K562 (cell line): ENCODE results near the gene ADAMTSL2. TPM values are rescaled to one million over a fixed set of nuclear protein-coding genes. Genes with fewer than 3 reads are reported as not detected.

Source experiments
- ATAC-seq: fragments of 200-7000 bp; cut with Tn5 transposase; 3 replicates; pipeline ENCODE4 v1.9.1; 2020; ENCODE audit warnings: moderate library complexity
- BruUV-seq: library from RNA; stranded (reverse); fragments of 400-500 nt; replicated peaks from 2 replicates; lab custom pipeline; 2021; lab: Mats Ljungman, UMichigan
- CTCF ChIA-PET: fragments of 300-600 bp; formaldehyde crosslinking; extraction: SDS; loops from one replicate; lab custom pipeline; 2021; ENCODE audit warnings: low intra/inter-chr PET ratio; lab: Yijun Ruan, JAX
- POLR2A ChIA-PET: fragments of 300-600, 350-650 bp; sonication (Branson Sonifier 250); formaldehyde crosslinking; extraction: SDS; loops from one replicate; lab custom pipeline; 2021; ENCODE audit warnings: antibody characterized with exemption, inconsistent platforms; lab: Yijun Ruan, JAX
- DNase-seq, 4 experiments: peaks; one replicate each; pipeline versions ENCODE4 v3.0.0 to v3.0.0-alpha.2; 2011 to 2018; ENCODE audit warnings: low spot score in 3 of 4, mixed read lengths in 3 of 4; ENCODE audit errors: extremely low read depth in 1 of 4
- FAIRE-seq: peaks from 2 replicates; lab custom pipeline; 2011; peaks lifted over from hg19 to GRCh38; lab: Jason Lieb, UNC
- H2AFZ ChIP-seq: 2 replicates; pipeline ENCODE4 v1.6.0; 2011; ENCODE audit warnings: low read depth, low read length, control low read depth, inconsistent platforms
- H3K27ac ChIP-seq: fragments of 200-600 bp; 3 replicates; pipeline ENCODE4 v1.8.0; 2011; ENCODE audit warnings: low read depth, mild to moderate bottlenecking, control low read depth, inconsistent platforms, low read length, moderate library complexity, mixed read lengths; ENCODE audit errors: extremely low read depth
- H3K27me3 ChIP-seq, 2 experiments: fragments of 300-600 bp in 1 of 2; 2 replicates in 1 of 2; 3 replicates in 1 of 2; pipeline versions ENCODE4 v1.6.0 to v1.8.0; 2011; ENCODE audit warnings: inconsistent platforms in 2 of 2, low read length in 2 of 2, mild to moderate bottlenecking in 1 of 2, mixed read lengths in 1 of 2, moderate library complexity in 1 of 2; ENCODE audit not compliant: control insufficient read depth in 2 of 2, insufficient read depth in 2 of 2
- H3K36me3 ChIP-seq: fragments of 300-600 bp; 3 replicates; pipeline ENCODE4 v1.8.0; 2011; ENCODE audit warnings: mild to moderate bottlenecking, low read length, inconsistent platforms; ENCODE audit not compliant: control insufficient read depth, insufficient read depth
- H3K4me1 ChIP-seq, 2 experiments: fragments of 200-600 bp in 1 of 2; replicated peaks in 1 of 2; 2 replicates in 1 of 2; 3 replicates in 1 of 2; pipeline versions ENCODE4 v1.5.1 to v1.8.0; 2011; ENCODE audit warnings: inconsistent platforms in 2 of 2, low read length in 2 of 2, mild to moderate bottlenecking in 1 of 2, mixed read lengths in 1 of 2, moderate library complexity in 1 of 2; ENCODE audit not compliant: control insufficient read depth in 2 of 2, insufficient read depth in 2 of 2
- H3K4me2 ChIP-seq: 2 replicates; pipeline ENCODE4 v1.6.1; 2011; ENCODE audit warnings: low read length, control low read depth, inconsistent platforms, mixed read lengths; ENCODE audit not compliant: insufficient read depth
- H3K4me3 ChIP-seq: fragments of 200-600 bp; sonication (generic), shearing (Covaris generic); 2 replicates; pipeline ENCODE4 v1.5.1; 2016; ENCODE audit warnings: control low read depth, inconsistent platforms
- H3K79me2 ChIP-seq: fragments of 200-600 bp; 3 replicates; pipeline ENCODE4 v1.8.0; 2011; ENCODE audit warnings: low read length, inconsistent platforms; ENCODE audit not compliant: control insufficient read depth, insufficient read depth
- H3K9ac ChIP-seq, 2 experiments: 2 replicates each; pipeline versions ENCODE4 v1.6.0 to v1.6.1; 2011; ENCODE audit warnings: low read depth in 2 of 2, low read length in 2 of 2, control low read depth in 1 of 2, inconsistent platforms in 1 of 2, mild to moderate bottlenecking in 1 of 2, mixed read lengths in 1 of 2; ENCODE audit not compliant: insufficient read depth in 1 of 2
- H3K9me1 ChIP-seq: one replicate; pipeline ENCODE4 v1.6.0; 2011; ENCODE audit warnings: inconsistent platforms, mild to moderate bottlenecking, low read length, moderate library complexity; ENCODE audit not compliant: control insufficient read depth, insufficient read depth
- H3K9me3 ChIP-seq: replicated peaks from 2 replicates; pipeline ENCODE4 v1.5.1; 2011; ENCODE audit warnings: low read depth, low read length, inconsistent platforms; ENCODE audit not compliant: control insufficient read depth, insufficient read depth
- H4K20me1 ChIP-seq: replicated peaks from 2 replicates; pipeline ENCODE4 v1.6.1; 2011; ENCODE audit warnings: low read length, inconsistent platforms, mixed read lengths; ENCODE audit not compliant: control insufficient read depth, insufficient read depth
- BDP1 ChIP-seq: IDR thresholded peaks from 3 replicates; pipeline ENCODE4 v1.6.1; 2011; ENCODE audit not compliant: insufficient read length, insufficient read depth
- FOXK2 ChIP-seq, 2 experiments: fragments of 450-650 bp; IDR thresholded peaks in 1 of 2; conservative IDR thresholded peaks in 1 of 2; 2 replicates each; pipeline ENCODE4 v1.6.1; 2016; ENCODE audit warnings: low read depth in 2 of 2, mild to moderate bottlenecking in 1 of 2
- ID3 ChIP-seq, 2 experiments: fragments of 250-450 bp in 1 of 2; fragments of 450-650 bp in 1 of 2; sonication (Bioruptor Pico) in 1 of 2; IDR thresholded peaks; 2 replicates each; pipeline versions ENCODE4 v1.6.1 to v1.8.0; 2016 to 2021; ENCODE audit warnings: mild to moderate bottlenecking in 2 of 2, moderate library complexity in 2 of 2, missing compliant biosample characterization in 1 of 2, missing genetic modification characterization in 1 of 2
- KDM2B ChIP-seq: fragments of 250-450 bp; sonication (Bioruptor Pico); IDR thresholded peaks from 2 replicates; pipeline ENCODE4 v1.8.0; 2021; ENCODE audit warnings: mild to moderate bottlenecking, moderate library complexity
- MAFF ChIP-seq: IDR thresholded peaks from 2 replicates; pipeline ENCODE4 v1.6.1; 2012; ENCODE audit warnings: low read length, improper control_type of control experiment
- SMARCC2 ChIP-seq: fragments of 450-650 bp; IDR thresholded peaks from 2 replicates; pipeline ENCODE4 v1.6.1; 2017; ENCODE audit warnings: antibody characterized with exemption, moderate library complexity, mild to moderate bottlenecking, low read depth
- TRIM25 ChIP-seq: fragments of 450-650 bp; IDR thresholded peaks from 2 replicates; pipeline ENCODE4 v1.7.0; 2016; ENCODE audit warnings: borderline replicate concordance
- ZBTB5 ChIP-seq: fragments of 450-650 bp; IDR thresholded peaks from 2 replicates; pipeline ENCODE4 v1.6.1; 2017; ENCODE audit warnings: antibody characterized with exemption
- WGBS: fragments of 100-300 bp; shearing (Covaris generic); methylation state at CpG from one replicate; pipeline ENCODE4 v1.1.6; 2016; ENCODE audit warnings: low coverage, mixed read lengths; ENCODE audit not compliant: insufficient coverage; ENCODE audit errors: missing lambda C conversion rate; 5-methylcytosine and 5-hydroxymethylcytosine counted together
- in situ Hi-C: fragments of 300-500 bp; cut with MboI; formaldehyde crosslinking; loops from 4 replicates; pipeline ENCODE4 v1.15.0; 2018; ENCODE audit warnings: inconsistent platforms, mixed read lengths
- intact Hi-C: fragments of 100-400 bp; cut with micrococcal nuclease; formaldehyde crosslinking; loops from 2 replicates; pipeline ENCODE4 v1.14.2; 2022
- polyA plus RNA-seq, 8 experiments: library from polyadenylated mRNA; depleted of rRNA in 4 of 8; stranded (reverse) in 5 of 8; unstranded in 3 of 8; fragments of >200 nt; fragmentation: Nextera tagmentation in 2 of 8; fragmentation: Illumina TruSeq in 1 of 8; extraction: Ambion mirVana in 2 of 8; extraction: Trizol in 1 of 8; gene quantifications; 2 replicates each; pipeline versions ENCODE4 v1.2.1 to v1.2.3, GENCODE V29; 2011 to 2014; ENCODE audit warnings: inconsistent platforms in 1 of 8, missing spikeins in 1 of 8
- total RNA-seq, 7 experiments: library from RNA; depleted of rRNA in 6 of 7; stranded (reverse); fragments of >200 nt in 6 of 7; fragmentation: Illumina TruSeq in 2 of 7; extraction: Trizol in 2 of 7; gene quantifications; 2 replicates each; pipeline versions ENCODE4 v1.2.1 to v1.2.3, GENCODE V29; 2011 to 2021; ENCODE audit warnings: low replicate concordance in 1 of 7
- TF ChIP-seq, protein P1 (sequence below): fragments of 200-800 bp; sonication (Bioruptor generic); IDR thresholded peaks from 2 replicates; pipeline ENCODE4 v1.6.1; 2017; ENCODE audit warnings: missing genetic modification characterization, missing compliant biosample characterization
- TF ChIP-seq, protein P2 (sequence below): sonication (generic); formaldehyde crosslinking; IDR thresholded peaks from 2 replicates; pipeline ENCODE4 v1.8.1; 2023; ENCODE audit warnings: mild to moderate bottlenecking, missing genetic modification reagents

ADAMTSL2 gene
- total and polyA plus RNA-seq, 9 of the 15 experiments (the other 6 are each of a cell fraction or from before 2014, with no cell fraction given): 0.04 TPM; not detected in 8

- no peak for TF ChIP-seq ID3 (CRISPR knock-in tag; IDR thresholded peaks at IDR 0.05)
- no peak for TF ChIP-seq ID3 (tag; IDR thresholded peaks at IDR 0.05)
- no peak for TF ChIP-seq FOXK2 (conservative IDR thresholded peaks at IDR 0.05 in 1 of 2, IDR thresholded peaks at IDR 0.05 in 1 of 2; ENCODE audit: low read depth in 2 of 2)
- TF ChIP-seq, protein P1, sequence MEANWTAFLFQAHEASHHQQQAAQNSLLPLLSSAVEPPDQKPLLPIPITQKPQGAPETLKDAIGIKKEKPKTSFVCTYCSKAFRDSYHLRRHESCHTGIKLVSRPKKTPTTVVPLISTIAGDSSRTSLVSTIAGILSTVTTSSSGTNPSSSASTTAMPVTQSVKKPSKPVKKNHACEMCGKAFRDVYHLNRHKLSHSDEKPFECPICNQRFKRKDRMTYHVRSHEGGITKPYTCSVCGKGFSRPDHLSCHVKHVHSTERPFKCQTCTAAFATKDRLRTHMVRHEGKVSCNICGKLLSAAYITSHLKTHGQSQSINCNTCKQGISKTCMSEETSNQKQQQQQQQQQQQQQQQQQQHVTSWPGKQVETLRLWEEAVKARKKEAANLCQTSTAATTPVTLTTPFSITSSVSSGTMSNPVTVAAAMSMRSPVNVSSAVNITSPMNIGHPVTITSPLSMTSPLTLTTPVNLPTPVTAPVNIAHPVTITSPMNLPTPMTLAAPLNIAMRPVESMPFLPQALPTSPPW: no peak
- TF ChIP-seq, all 486 proteins: peak for 0
These were observed 11.2 kb downstream of the ADAMTSL2 start (continued) for GRCh38 chr9:133545494-133546286.

DNA sequence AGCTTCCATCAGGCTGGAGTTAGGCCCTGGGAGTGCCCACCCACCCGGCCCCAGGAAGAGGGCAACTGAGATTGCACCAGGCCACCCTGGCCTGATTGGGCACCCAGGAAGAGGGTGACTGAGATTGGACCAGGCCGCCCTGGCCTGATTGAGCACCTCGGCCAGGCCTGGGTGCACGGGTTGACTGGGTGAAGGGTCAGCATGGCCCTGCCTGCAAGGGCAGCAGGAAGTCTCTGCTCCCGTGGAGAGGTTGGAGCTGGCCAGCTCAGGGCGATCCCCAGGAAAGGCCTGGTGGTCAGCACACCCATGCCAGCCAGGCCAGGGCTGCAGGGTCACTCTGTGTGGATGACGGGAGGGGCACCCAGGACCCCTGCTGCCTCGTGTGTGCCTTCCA lies 11.8 kb downstream of the ADAMTSL2 start:
- POLR2A ChIA-PET: interaction anchor here (0.6 to 0.9 kb wide), 3 partner anchors 13 to 559 kb away, joined by 3 read pairs; no protein-coding TSS in a partner anchor
- CTCF ChIA-PET: no interaction called here
- no TSS peak for BruUV-seq
- H3K36me3 ChIP-seq: no peaks in the 10 kb centered on the region
- no peak for FAIRE-seq
- in situ Hi-C loops: no loop called here
- H3K9me1 ChIP-seq: peaks cover 4% of the 10 kb centered on the region
- H3K9ac ChIP-seq: no peak overlapping the region
- H3K4me1 ChIP-seq: peaks cover 0 to 15% of the 10 kb centered on the region in 2 experiments; a peak in 2 of 5 replicates
- H3K4me2 ChIP-seq: no peak overlapping the region
- intact Hi-C loops: no loop called here
- no peak for ATAC-seq
- no peaks in the 10 kb centered on the region for H3K79me2 ChIP-seq
- no peak overlapping the region for H3K27ac ChIP-seq
- DNase-seq: no peak
- peaks cover 16 to 64% of the 10 kb centered on the region in 2 experiments for H3K27me3 ChIP-seq
- H3K9me3 ChIP-seq: no peaks in the 10 kb centered on the region
- 0% methylated on average over 5 of the region's 8 CpGs for WGBS
- peaks cover 26% of the 10 kb centered on the region for H4K20me1 ChIP-seq
- H3K4me3 ChIP-seq: no peak overlapping the region
- no peak overlapping the region for H2AFZ ChIP-seq
- TF ChIP-seq ZBTB5 (no peak), BDP1 (no peak), KDM2B (CRISPR knock-in tag) (no peak), TRIM25 (no peak), SMARCC2 (no peak), MAFF (no peak)
- TF ChIP-seq, protein P2, sequence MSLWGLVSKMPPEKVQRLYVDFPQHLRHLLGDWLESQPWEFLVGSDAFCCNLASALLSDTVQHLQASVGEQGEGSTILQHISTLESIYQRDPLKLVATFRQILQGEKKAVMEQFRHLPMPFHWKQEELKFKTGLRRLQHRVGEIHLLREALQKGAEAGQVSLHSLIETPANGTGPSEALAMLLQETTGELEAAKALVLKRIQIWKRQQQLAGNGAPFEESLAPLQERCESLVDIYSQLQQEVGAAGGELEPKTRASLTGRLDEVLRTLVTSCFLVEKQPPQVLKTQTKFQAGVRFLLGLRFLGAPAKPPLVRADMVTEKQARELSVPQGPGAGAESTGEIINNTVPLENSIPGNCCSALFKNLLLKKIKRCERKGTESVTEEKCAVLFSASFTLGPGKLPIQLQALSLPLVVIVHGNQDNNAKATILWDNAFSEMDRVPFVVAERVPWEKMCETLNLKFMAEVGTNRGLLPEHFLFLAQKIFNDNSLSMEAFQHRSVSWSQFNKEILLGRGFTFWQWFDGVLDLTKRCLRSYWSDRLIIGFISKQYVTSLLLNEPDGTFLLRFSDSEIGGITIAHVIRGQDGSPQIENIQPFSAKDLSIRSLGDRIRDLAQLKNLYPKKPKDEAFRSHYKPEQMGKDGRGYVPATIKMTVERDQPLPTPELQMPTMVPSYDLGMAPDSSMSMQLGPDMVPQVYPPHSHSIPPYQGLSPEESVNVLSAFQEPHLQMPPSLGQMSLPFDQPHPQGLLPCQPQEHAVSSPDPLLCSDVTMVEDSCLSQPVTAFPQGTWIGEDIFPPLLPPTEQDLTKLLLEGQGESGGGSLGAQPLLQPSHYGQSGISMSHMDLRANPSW: no peak
